Endothelial cell of umbilical vein (primary cell): ENCODE data around the gene NFIA.

Experiments
- EZH2 ChIP-seq: IDR thresholded peaks from 2 replicates; pipeline ENCODE4 v1.6.1; 2012; ENCODE audit warnings: borderline replicate concordance, low read depth, mild to moderate bottlenecking, moderate library complexity, low read length, inconsistent platforms; ENCODE audit not compliant: severe bottlenecking
- FOS ChIP-seq: IDR thresholded peaks from 2 replicates; pipeline ENCODE4 v1.6.1; 2011; ENCODE audit warnings: mild to moderate bottlenecking, low read length, moderate library complexity, borderline replicate concordance; ENCODE audit not compliant: insufficient read depth
- GATA2 ChIP-seq: IDR thresholded peaks from 2 replicates; pipeline ENCODE4 v1.7.0; 2011; ENCODE audit warnings: low read depth, mild to moderate bottlenecking, moderate library complexity, mixed read lengths, low read length; ENCODE audit not compliant: insufficient read length, insufficient read depth
- JUN ChIP-seq: IDR thresholded peaks from 2 replicates; pipeline ENCODE4 v1.6.1; 2011; ENCODE audit warnings: borderline replicate concordance, low read depth; ENCODE audit not compliant: insufficient read length, insufficient read depth
- MYC ChIP-seq: IDR thresholded peaks from one replicate; pipeline ENCODE4 v1.6.1; 2011; ENCODE audit warnings: mild to moderate bottlenecking, low read depth, low read length
- POLR2A ChIP-seq: IDR thresholded peaks from 2 replicates; pipeline ENCODE4 v1.6.1; 2012; ENCODE audit warnings: low read depth, mild to moderate bottlenecking, control low read depth, low read length
- POLR2AphosphoS5 ChIP-seq: IDR thresholded peaks from 2 replicates; pipeline ENCODE4 v1.6.1; 2012; ENCODE audit warnings: low read depth, mild to moderate bottlenecking, control low read depth, low read length, moderate library complexity; ENCODE audit not compliant: insufficient read depth
- TF ChIP-seq, protein P1 (sequence below), 2 donors: IDR thresholded peaks; 1 replicate in 1 of 2; 2 replicates in 1 of 2; pipeline ENCODE4 v1.5.1; 2011; ENCODE audit warnings: low read length in 2 of 2, mild to moderate bottlenecking in 2 of 2, moderate library complexity in 2 of 2, control low read depth in 1 of 2, inconsistent platforms in 1 of 2, low read depth in 1 of 2; ENCODE audit not compliant: insufficient read depth in 1 of 2; ENCODE audit errors: extremely low read depth in 1 of 2
- TF ChIP-seq, protein P2 (sequence below): IDR thresholded peaks from 2 replicates; pipeline ENCODE4 v1.6.1; 2011; ENCODE audit not compliant: insufficient read depth, insufficient read length

DNA sequence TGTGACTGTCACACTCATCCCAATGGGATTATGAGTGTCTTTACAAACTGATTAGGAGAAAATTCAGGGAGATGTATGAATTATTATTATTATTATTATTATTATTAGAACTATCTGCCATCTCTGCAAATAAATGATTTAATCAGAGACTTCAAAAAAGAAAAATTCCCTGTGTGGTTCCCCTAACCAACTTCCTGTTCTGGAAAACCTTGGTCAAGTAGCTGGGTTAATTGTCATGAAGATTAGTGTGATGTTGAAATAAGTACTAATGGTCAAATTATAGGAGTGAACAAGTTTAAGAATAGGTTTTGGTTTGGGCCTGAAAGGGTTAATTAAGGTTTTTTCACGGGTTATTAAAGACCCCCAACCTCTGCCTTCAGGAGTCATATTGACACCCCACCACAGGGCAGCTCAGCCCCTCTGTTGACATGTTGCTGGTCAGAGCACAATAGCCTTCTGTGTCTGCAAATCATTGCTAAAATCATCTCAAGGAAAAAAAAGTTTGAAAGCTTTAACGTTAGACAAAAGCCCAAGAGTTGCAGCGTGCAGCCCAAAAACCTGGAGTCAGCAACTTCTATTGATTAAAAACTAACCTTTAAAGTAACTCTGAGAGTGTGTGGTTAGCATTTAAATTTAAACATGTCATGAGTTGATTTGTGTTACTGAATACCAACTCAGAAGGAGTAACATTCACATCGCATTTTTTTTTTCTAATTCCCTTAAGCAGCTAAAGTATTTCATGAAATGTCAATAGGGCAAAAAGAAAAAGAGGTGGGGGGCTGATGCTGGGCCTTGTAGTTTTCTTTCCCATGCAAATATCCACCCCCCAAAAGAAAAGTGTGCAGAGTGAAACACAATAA, 370.0 kb downstream of the NFIA start:
- TF ChIP-seq, protein P1, sequence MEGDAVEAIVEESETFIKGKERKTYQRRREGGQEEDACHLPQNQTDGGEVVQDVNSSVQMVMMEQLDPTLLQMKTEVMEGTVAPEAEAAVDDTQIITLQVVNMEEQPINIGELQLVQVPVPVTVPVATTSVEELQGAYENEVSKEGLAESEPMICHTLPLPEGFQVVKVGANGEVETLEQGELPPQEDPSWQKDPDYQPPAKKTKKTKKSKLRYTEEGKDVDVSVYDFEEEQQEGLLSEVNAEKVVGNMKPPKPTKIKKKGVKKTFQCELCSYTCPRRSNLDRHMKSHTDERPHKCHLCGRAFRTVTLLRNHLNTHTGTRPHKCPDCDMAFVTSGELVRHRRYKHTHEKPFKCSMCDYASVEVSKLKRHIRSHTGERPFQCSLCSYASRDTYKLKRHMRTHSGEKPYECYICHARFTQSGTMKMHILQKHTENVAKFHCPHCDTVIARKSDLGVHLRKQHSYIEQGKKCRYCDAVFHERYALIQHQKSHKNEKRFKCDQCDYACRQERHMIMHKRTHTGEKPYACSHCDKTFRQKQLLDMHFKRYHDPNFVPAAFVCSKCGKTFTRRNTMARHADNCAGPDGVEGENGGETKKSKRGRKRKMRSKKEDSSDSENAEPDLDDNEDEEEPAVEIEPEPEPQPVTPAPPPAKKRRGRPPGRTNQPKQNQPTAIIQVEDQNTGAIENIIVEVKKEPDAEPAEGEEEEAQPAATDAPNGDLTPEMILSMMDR (IDR thresholded peaks at IDR 0.05; ENCODE audit: extremely low read depth in 1 of 2, insufficient read depth in 1 of 2, low read depth in 1 of 2, low read length in 2 of 2): no peak
- no peak for TF ChIP-seq MYC
- TF ChIP-seq, protein P2, sequence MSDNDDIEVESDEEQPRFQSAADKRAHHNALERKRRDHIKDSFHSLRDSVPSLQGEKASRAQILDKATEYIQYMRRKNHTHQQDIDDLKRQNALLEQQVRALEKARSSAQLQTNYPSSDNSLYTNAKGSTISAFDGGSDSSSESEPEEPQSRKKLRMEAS: no peak
- no peak for TF ChIP-seq POLR2AphosphoS5
- TF ChIP-seq EZH2: no peak
- TF ChIP-seq POLR2A: no peak
- no peak for TF ChIP-seq JUN
- no peak for TF ChIP-seq FOS
- TF ChIP-seq GATA2: no peak
